Stimulated activated CD8-positive, alpha-beta memory T cell treated with anti-CD3 and anti-CD28 coated beads, Interleukin-15, amount 100 ng/mL, for 4 hours (primary cell): Measurements from ENCODE around the gene CNNM3.

Experiments
- DNase-seq, 2 donors: peaks; one replicate each; pipeline ENCODE4 v3.0.0-alpha.2; 2020; ENCODE audit warnings: low read depth in 2 of 2

The CNNM3 gene

GRCh38 chr2:96877042-96877451 lies 61.0 kb downstream of the CNNM3 start:
- no peak for DNase-seq

GRCh38 chr2:96877631-96878092 lies 61.6 kb downstream of the CNNM3 start:
- DNase-seq: no peak

GRCh38 chr2:96878171-96878570 lies 62.1 kb downstream of the CNNM3 start:
- no peak for DNase-seq

GRCh38 chr2:96878796-96879544 lies 62.9 kb downstream of the CNNM3 start:
- no peak for DNase-seq

- no peak for DNase-seq
These were observed 63.5 kb downstream of the CNNM3 start for GRCh38 chr2:96879545-96880040.

GRCh38 chr2:96880891-96881273 lies 64.8 kb downstream of the CNNM3 start:
- no peak for DNase-seq

GRCh38 chr2:96881349-96882195 lies 65.5 kb downstream of the CNNM3 start:
- DNase-seq: no peak

- no peak for DNase-seq
These were observed 66.2 kb downstream of the CNNM3 start for GRCh38 chr2:96882230-96882629.

- DNase-seq: no peak
These were observed 66.8 kb downstream of the CNNM3 start for GRCh38 chr2:96882906-96883305.

- no peak for DNase-seq
These were observed 67.2 kb downstream of the CNNM3 start for GRCh38 chr2:96883306-96883705.
